Stomach (tissue), 9 donors: ENCODE measurements around the gene ANTXR2. TPM values are rescaled to one million over a fixed set of nuclear protein-coding genes. Genes with fewer than 3 reads are reported as not detected.

Source experiments
- DNase-seq, 2 donors: peaks; one replicate each; pipeline versions ENCODE4 v3.0.0 to v3.0.0-alpha.2; 2013 to 2019
- H3K27ac ChIP-seq, 5 donors: fragments of 200-600 bp in 4 of 5; sonication (generic) in 4 of 5; one replicate each; pipeline ENCODE4 v1.5.1; 2013 to 2019; ENCODE audit warnings: mild to moderate bottlenecking in 1 of 5, moderate library complexity in 1 of 5
- H3K27me3 ChIP-seq, 3 donors: fragments of 200-600 bp; sonication (generic); one replicate each; pipeline ENCODE4 v1.5.1; 2017 to 2019; ENCODE audit warnings: mixed run types in 1 of 3
- H3K36me3 ChIP-seq, 4 donors: fragments of 200-600 bp; sonication (generic); 1 replicate in 3 of 4; 2 replicates in 1 of 4; pipeline ENCODE4 v1.5.1; 2016 to 2019
- H3K4me1 ChIP-seq, 4 donors: fragments of 200-600 bp; sonication (generic); one replicate each; pipeline ENCODE4 v1.5.1; 2016 to 2019
- H3K4me3 ChIP-seq, 4 donors: fragments of 200-600 bp; sonication (generic) in 3 of 4; one replicate each; pipeline ENCODE4 v1.5.1; 2016 to 2019; ENCODE audit warnings: mild to moderate bottlenecking in 1 of 4
- H3K9me3 ChIP-seq, 4 donors: fragments of 200-600 bp; sonication (generic); one replicate each; pipeline ENCODE4 v1.5.1; 2016 to 2019
- EP300 ChIP-seq: sonication (generic); formaldehyde crosslinking; IDR thresholded peaks from one replicate; pipeline ENCODE4 v1.6.1; 2017; ENCODE audit warnings: antibody characterized with exemption
- POLR2A ChIP-seq, 4 donors: fragments of 450-650 bp; IDR thresholded peaks; one replicate each; pipeline ENCODE4 v1.6.1; 2016; ENCODE audit warnings: antibody characterized with exemption in 4 of 4, control low read depth in 2 of 4, mild to moderate bottlenecking in 1 of 4, moderate library complexity in 1 of 4
- POLR2AphosphoS5 ChIP-seq, 3 donors: sonication (generic); formaldehyde crosslinking; IDR thresholded peaks; one replicate each; pipeline ENCODE4 v1.6.1; 2016; ENCODE audit warnings: antibody characterized with exemption in 3 of 3
- WGBS, 5 donors: extraction: QIAGEN DNeasy Blood & Tissue Kit in 3 of 5; methylation state at CpG; one replicate each; pipeline versions ENCODE4 v1.1.5 to v1.1.7; 2013 to 2018; 5-methylcytosine and 5-hydroxymethylcytosine counted together
- intact Hi-C: fragments of 100-400 bp; cut with DNase I; formaldehyde crosslinking; loops from one replicate; pipeline ENCODE4 v1.15.1; 2023; ENCODE audit warnings: low total_unique reads
- polyA plus RNA-seq, 3 donors: library from polyadenylated mRNA; stranded (reverse); fragments of 200-250 nt; gene quantifications; one replicate each; pipeline ENCODE4 v1.2.3, GENCODE V29; 2013
- total RNA-seq, 5 donors: library from RNA; depleted of rRNA; stranded (reverse); fragments of >200 nt; gene quantifications; one replicate each; pipeline versions ENCODE4 v1.1.0 to v1.2.3, GENCODE V29; 2014 to 2016
- TF ChIP-seq, protein P1 (sequence below), 7 experiments: fragments of 450-650 bp in 4 of 7; fragments of 200-600 bp in 3 of 7; sonication (generic) in 3 of 7; IDR thresholded peaks; one replicate each; pipeline ENCODE4 v1.5.1; 2016 to 2019; ENCODE audit warnings: antibody characterized with exemption in 7 of 7, control low read depth in 2 of 7, mild to moderate bottlenecking in 1 of 7
- donor health status: healthy with polysubstance abuse.
- donor health status: Bipolar disorder and iron deficiency.
- donor health status: healthy.

ANTXR2 gene
- total and polyA plus RNA-seq, 8 donors = 8.3 to 116 (median 36.1) TPM

DNA sequence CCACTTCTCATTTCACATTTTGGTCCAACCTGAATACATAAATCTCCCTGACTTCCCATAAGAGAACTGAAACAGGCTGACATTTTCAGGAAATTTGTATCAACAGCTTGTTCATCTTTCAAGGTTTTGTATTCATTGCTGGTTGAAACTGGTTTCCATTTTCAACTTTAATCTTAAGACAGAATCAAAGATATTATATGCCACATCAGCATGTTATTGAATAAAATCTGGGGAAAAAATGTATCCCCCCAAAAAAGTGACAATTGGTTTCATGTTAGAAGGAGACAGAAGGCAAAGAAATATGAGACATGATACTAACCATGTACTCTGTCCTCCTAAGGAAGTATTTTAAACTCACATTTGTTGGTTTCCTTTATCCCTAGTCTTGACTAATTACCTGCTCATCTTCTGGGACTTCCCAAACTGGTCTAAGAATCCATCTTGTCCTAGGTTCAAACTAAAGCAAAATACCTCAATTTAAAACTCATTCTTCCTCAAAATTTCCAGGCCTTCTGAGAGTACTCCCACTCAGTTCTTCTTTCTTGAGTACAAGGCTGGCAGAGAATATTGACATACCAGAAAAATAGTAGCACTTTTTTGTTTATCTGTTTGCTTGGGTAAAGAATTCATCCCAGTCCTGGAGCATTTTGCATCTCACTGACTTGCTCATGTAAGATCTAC is 3.1 kb upstream of the ANTXR2 start:
- DNase-seq = no peak
- no peaks in the 10 kb centered on the region for H3K27me3 ChIP-seq
- TF ChIP-seq POLR2A (IDR thresholded peaks at IDR 0.05) (no peak), POLR2AphosphoS5 (IDR thresholded peaks at IDR 0.05) (no peak), EP300 (no peak)
- TF ChIP-seq, protein P1, sequence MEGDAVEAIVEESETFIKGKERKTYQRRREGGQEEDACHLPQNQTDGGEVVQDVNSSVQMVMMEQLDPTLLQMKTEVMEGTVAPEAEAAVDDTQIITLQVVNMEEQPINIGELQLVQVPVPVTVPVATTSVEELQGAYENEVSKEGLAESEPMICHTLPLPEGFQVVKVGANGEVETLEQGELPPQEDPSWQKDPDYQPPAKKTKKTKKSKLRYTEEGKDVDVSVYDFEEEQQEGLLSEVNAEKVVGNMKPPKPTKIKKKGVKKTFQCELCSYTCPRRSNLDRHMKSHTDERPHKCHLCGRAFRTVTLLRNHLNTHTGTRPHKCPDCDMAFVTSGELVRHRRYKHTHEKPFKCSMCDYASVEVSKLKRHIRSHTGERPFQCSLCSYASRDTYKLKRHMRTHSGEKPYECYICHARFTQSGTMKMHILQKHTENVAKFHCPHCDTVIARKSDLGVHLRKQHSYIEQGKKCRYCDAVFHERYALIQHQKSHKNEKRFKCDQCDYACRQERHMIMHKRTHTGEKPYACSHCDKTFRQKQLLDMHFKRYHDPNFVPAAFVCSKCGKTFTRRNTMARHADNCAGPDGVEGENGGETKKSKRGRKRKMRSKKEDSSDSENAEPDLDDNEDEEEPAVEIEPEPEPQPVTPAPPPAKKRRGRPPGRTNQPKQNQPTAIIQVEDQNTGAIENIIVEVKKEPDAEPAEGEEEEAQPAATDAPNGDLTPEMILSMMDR (IDR thresholded peaks at IDR 0.05) = no peak
- intact Hi-C loops = no loop called here
- peak overlapping the region in 1 of 5 donors; percentile 41 for H3K27ac ChIP-seq
- H3K36me3 ChIP-seq = no peaks in the 10 kb centered on the region
- no peak overlapping the region for H3K4me3 ChIP-seq
- H3K9me3 ChIP-seq = no peaks in the 10 kb centered on the region
- peaks cover 5 to 33% (median 19%) of the 10 kb centered on the region in 4 donors for H3K4me1 ChIP-seq

DNA sequence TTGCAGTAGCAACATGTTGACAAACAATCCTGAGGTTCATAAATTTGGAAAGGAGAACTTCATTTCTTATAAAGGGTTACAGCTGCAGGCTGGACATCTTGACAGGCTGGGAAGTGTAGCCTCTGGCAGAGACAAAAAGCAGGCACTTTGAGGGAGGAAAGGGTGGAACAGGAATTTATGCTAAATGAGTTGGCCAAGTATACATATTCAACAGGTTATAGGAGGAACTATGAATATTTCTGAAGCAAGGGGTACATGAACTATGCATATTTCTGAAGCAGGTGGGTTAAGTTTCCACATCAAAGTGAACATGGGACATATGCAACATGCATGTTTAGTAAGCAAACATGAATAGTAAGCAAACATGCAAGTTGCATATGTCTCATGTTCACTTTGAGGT is 1.6 kb upstream of the ANTXR2 start:
- intact Hi-C loops = no loop called here
- H3K27ac ChIP-seq = peak overlapping the region in 2 of 5 donors; percentile 32 to 91
- DNase-seq = no peak
- TF ChIP-seq POLR2AphosphoS5 (IDR thresholded peaks at IDR 0.05) (no peak), POLR2A (IDR thresholded peaks at IDR 0.05) (no peak), EP300 (no peak)
- TF ChIP-seq, protein P1 (IDR thresholded peaks at IDR 0.05) = no peak
- H3K36me3 ChIP-seq = no peaks in the 10 kb centered on the region
- peaks cover 5 to 48% (median 30%) of the 10 kb centered on the region in 4 donors for H3K4me1 ChIP-seq
- H3K27me3 ChIP-seq = no peaks in the 10 kb centered on the region
- no peaks in the 10 kb centered on the region for H3K9me3 ChIP-seq
- no peak overlapping the region for H3K4me3 ChIP-seq

DNA sequence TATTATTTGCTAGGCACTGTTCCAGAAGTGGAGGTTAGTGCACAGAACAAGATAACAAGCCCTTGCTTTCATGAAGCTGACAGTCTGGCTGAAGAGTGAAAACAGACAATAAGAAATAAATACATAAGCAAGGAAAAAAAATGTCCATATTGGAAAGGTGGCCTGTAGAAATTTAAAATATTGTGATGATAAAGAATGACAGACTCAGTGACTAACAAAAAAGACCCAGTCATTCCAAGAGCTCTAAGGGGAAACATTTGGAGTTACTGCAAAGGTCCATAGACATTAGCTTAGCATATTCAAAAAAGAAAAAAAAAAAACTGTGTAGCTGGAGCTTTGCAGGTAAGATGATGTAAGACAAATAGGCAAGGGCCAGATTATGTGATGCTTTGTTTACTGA is 1.0 kb upstream of the ANTXR2 start:
- peaks cover 5 to 52% (median 32%) of the 10 kb centered on the region in 4 donors for H3K4me1 ChIP-seq
- TF ChIP-seq POLR2A (IDR thresholded peaks at IDR 0.05) (no peak), POLR2AphosphoS5 (IDR thresholded peaks at IDR 0.05) (no peak), EP300 (no peak)
- TF ChIP-seq, protein P1 (IDR thresholded peaks at IDR 0.05) = no peak
- no peak overlapping the region for H3K4me3 ChIP-seq
- H3K27me3 ChIP-seq = no peaks in the 10 kb centered on the region
- no peak for DNase-seq
- H3K9me3 ChIP-seq = no peaks in the 10 kb centered on the region
- peak overlapping the region in 3 of 5 donors; percentile 91 to 94 (median 91) for H3K27ac ChIP-seq
- H3K36me3 ChIP-seq = peaks cover 0 to 4% (median 2%) of the 10 kb centered on the region in 4 donors
- intact Hi-C loops = no loop called here

DNA sequence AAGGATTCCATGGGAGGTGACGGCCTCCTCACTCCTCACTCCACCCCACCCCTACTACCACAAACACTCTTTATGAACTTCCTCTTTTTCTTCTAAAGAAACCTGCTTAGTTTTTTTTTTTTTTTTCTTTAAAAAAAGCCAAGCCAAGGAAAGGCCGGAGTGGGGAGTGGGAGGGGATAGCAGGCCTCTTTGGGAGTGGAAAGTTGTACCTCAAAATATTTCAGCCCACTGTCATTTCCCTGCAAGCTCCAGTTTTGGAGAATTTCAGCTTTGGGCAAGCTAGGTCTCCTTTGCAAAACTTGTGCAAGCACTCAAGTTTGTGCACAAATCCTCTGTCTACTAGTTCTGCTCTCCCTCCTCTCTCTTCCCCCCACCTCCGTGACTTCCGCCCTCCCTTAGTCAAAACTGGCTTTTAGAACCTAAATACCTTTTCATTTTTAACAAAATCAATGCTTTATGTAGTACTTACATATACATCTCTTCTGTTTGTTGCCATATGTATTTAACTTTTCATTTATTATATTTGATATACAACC is 512 bp upstream of the ANTXR2 start:
- peaks cover 5 to 55% (median 35%) of the 10 kb centered on the region in 4 donors for H3K4me1 ChIP-seq
- DNase-seq = peak in 1 of 2 donors; percentile 29
- TF ChIP-seq, protein P1 (IDR thresholded peaks at IDR 0.05) = no peak
- no peak for TF ChIP-seq EP300
- TF ChIP-seq POLR2A (IDR thresholded peaks at IDR 0.05) = no peak
- no peak for TF ChIP-seq POLR2AphosphoS5 (IDR thresholded peaks at IDR 0.05)

More for the DNA sequence above, 512 bp upstream of the ANTXR2 start:
- Histone ChIP-seq H3K4me3 (peak overlapping the region; percentile 77 to 89 (median 81)), H3K27me3 (no peaks in the 10 kb centered on the region), H3K27ac (peak overlapping the region; percentile 59 to 94 (median 91)), H3K36me3 (peaks cover 0 to 10% (median 7%) of the 10 kb centered on the region in 4 donors), H3K9me3 (no peaks in the 10 kb centered on the region)
- intact Hi-C loops = no loop called here
- WGBS, 5 donors = 22 to 44% (median 34%) methylated on average over 4 of the region's 4 CpGs
